Fibroblast of mammary gland (primary cell): ENCODE results near the gene MAP1LC3A.

Source experiments
- DNase-seq: peaks from one replicate; pipeline ENCODE4 v3.0.0-alpha.2; 2010; ENCODE audit warnings: low read depth
- H3K4me3 ChIP-seq: 2 replicates; pipeline ENCODE4 v1.5.1; 2011; ENCODE audit warnings: low read depth, mild to moderate bottlenecking, low read length, moderate library complexity; ENCODE audit not compliant: control insufficient read depth
- TF ChIP-seq, protein P1 (sequence below): conservative IDR thresholded peaks from 2 replicates; pipeline ENCODE4 v1.5.1; 2011; ENCODE audit warnings: low read depth, low read length, inconsistent platforms; ENCODE audit not compliant: control insufficient read depth, insufficient read depth

The MAP1LC3A gene

DNA sequence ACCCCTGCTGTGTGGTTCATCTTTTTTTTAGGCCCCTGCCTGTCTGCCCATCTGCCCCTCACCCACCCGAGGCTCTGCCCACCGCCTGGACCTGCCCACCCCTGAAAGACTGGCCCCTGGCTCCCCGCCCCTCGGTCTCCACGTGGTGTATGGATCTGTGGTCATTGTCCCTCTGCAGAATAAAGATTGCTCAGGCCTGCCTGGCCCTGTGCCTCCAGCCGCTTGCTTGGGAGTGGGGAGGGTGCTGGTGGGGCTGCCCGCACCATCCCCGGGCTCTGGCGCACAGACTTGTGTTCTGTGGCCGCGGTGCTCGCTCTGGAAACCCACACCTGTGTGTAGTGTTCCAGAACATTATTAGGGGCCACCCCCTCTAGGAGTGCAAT, 1.6 kb downstream of the MAP1LC3A start:
- H3K4me3 ChIP-seq = no peak overlapping the region
- DNase-seq = no peak
- TF ChIP-seq, protein P1, sequence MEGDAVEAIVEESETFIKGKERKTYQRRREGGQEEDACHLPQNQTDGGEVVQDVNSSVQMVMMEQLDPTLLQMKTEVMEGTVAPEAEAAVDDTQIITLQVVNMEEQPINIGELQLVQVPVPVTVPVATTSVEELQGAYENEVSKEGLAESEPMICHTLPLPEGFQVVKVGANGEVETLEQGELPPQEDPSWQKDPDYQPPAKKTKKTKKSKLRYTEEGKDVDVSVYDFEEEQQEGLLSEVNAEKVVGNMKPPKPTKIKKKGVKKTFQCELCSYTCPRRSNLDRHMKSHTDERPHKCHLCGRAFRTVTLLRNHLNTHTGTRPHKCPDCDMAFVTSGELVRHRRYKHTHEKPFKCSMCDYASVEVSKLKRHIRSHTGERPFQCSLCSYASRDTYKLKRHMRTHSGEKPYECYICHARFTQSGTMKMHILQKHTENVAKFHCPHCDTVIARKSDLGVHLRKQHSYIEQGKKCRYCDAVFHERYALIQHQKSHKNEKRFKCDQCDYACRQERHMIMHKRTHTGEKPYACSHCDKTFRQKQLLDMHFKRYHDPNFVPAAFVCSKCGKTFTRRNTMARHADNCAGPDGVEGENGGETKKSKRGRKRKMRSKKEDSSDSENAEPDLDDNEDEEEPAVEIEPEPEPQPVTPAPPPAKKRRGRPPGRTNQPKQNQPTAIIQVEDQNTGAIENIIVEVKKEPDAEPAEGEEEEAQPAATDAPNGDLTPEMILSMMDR = no peak

DNA sequence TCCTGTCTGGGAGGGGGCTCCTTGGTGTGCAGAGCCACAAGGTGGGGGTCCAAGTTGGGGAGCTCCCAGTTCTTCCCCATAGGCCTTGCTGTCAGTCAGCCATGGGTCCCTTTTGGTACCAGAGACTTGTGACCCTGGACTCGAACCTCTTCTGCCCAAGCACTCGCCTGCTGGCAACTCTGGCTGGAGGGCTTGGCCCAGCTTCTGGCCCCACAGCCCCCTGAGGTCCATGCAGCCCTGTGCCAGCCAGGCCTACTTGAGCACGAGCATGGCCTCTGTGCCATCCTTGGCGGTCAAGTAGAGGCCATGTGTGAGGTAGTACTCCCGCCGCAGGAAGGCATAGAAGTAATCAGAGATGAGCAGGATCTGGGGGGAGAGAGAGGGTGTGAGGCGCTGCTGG, 2.1 kb downstream of the MAP1LC3A start:
- TF ChIP-seq, protein P1 = no peak
- no peak for DNase-seq

DNA sequence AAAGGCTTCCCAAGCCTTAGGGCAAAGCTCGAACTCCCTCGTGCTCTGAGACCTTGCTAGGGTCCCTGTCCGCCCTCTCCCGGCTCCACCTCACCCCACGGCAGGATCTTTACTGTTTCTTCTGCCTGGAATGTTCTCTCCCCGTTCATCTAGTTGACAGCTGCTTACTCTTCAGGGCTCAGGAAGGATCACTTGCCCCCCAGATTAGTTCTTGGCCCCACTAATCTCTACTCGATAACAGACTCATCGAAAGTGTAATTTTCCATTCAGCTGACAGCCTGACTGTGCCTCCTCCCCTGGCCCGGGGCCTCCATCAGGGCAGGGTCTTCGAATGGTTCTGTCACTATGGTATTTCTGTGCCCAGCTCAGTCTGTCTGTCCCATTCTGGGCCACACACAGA, 3.1 kb downstream of the MAP1LC3A start:
- TF ChIP-seq, protein P1 = no peak
- H3K4me3 ChIP-seq = no peak overlapping the region
- DNase-seq = no peak

More for the DNA sequence above, 2.1 kb downstream of the MAP1LC3A start:
- H3K4me3 ChIP-seq = no peak overlapping the region

DNA sequence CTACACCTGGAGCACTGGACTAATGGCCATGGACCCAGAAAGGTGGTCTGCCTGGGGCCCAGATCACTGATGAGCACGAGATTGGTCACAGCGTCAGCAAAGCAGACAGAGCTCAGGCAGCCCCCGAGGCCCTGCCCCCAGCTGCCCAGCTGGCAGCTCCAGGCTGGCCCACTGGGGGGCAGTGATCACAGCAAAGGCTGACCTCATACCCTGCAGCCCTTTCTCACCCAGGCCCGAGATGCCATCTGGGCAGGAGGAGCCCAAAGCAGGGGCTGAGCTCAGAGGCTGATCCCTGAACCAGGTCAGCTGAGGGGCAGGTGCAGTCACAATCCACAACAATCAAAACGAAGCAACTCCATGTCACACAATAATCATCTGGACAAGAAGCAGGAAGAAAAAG, 4.1 kb downstream of the MAP1LC3A start:
- peak; percentile 26 for DNase-seq
- TF ChIP-seq, protein P1 = peak; percentile 42
- H3K4me3 ChIP-seq = no peak overlapping the region

DNA sequence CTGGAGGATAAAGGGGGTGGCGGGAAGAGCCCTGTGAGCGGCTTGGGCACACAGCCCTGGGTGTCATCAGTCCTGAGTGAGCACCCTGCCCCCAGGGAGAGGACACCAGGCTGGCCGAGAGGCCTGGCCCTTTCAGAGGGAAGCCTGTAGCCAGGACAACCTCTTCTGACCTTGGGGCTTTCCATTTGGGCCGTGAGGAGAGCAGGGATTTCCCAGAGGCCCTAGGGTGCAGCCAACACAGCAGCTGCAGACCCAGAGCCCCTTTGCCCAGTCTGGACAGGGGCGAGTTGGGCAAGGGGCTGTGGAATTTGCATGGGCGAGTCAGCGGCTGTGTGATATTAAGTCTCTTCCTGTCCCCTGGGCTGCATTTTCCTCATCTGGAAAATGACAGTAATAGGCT, 6.3 kb downstream of the MAP1LC3A start:
- no peak overlapping the region for H3K4me3 ChIP-seq
- DNase-seq = no peak
- TF ChIP-seq, protein P1 = no peak

DNA sequence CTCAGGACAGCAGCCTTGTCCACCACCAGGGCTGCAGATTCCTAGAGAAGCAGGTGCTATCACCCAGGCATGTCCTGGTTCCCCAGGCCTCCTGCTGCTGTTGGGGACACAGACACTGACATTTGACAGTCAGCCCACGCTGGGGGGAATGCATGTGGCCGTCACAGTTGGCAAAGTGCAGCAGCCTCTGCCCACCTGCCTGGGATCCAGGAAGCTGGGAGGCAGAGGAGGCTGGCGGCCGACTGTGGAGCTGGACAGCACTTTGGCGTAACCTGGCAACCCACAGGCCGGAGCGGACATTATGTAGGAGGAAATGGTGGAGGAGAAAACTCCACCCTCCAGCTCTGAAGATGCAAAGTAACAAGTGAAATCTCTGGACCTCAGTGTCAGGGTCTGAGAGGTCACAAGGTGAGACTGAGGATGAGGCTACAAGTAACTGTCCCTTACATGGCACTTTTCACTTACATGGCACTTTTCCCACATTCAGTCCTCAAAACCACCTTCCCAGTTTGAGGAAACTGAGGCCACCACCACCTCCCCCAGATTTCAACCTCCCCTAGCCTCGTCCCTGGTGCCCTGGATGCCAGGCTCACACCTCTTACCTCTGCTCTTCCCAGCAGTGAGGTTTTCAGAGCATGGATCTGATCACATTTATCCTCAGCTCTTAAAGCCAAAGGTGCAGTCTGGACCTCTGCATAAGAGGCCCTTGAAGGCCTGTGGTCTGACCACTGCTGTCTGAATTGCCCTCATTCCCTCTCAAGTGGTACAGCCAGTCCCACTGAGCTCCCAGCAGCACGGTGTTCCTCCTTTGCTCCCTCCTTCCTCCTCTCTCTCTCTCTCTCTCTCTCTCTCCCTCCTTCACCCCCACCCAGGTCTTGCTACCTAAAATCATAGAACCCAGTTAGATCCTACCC, 8.7 kb downstream of the MAP1LC3A start:
- no peak overlapping the region for H3K4me3 ChIP-seq
- DNase-seq = no peak
- TF ChIP-seq, protein P1 = no peak
